Right lobe of liver (tissue), 6 donors: Measurements from ENCODE around the gene MAPKAP1. TPM values are rescaled to one million over a fixed set of nuclear protein-coding genes. Genes with fewer than 3 reads are reported as not detected.
A peak's percentile ranks its signal among the peaks of the same experiment; 100 is the strongest.

Experiments
- ATAC-seq, 4 donors: fragments of 200-7000 bp; cut with Tn5 transposase; one replicate each; pipeline ENCODE4 v1.9.1; 2020; ENCODE audit warnings: mild to moderate bottlenecking in 4 of 4, moderate library complexity in 4 of 4
- DNase-seq, 3 donors: peaks; one replicate each; pipeline ENCODE4 v3.0.0-alpha.2; 2020
- H3K27ac ChIP-seq, 3 donors: fragments of 200-600 bp; one replicate each; pipeline ENCODE4 v1.8.0; 2022
- H3K27me3 ChIP-seq, 2 donors: fragments of 200-600 bp; one replicate each; pipeline ENCODE4 v1.8.0; 2022
- H3K36me3 ChIP-seq, 4 donors: fragments of 200-600 bp; sonication (generic) in 1 of 4; one replicate each; pipeline versions ENCODE4 v1.5.1 to v1.8.0; 2017 to 2022; ENCODE audit warnings: control low read depth in 1 of 4
- H3K4me1 ChIP-seq, 4 donors: fragments of 200-600 bp; sonication (generic) in 1 of 4; one replicate each; pipeline versions ENCODE4 v1.5.1 to v1.8.0; 2017 to 2022; ENCODE audit warnings: control low read depth in 1 of 4
- H3K4me3 ChIP-seq, 3 donors: fragments of 200-600 bp; one replicate each; pipeline ENCODE4 v1.8.0; 2022
- H3K9me3 ChIP-seq, 4 donors: fragments of 200-600 bp; sonication (generic) in 1 of 4; one replicate each; pipeline versions ENCODE4 v1.5.1 to v1.8.0; 2017 to 2022; ENCODE audit warnings: control low read depth in 1 of 4
- POLR2A ChIP-seq: fragments of 450-650 bp; IDR thresholded peaks from one replicate; pipeline ENCODE4 v1.6.1; 2017; ENCODE audit warnings: antibody characterized with exemption, mild to moderate bottlenecking
- WGBS: methylation state at CpG from one replicate; pipeline ENCODE4 v1.1.6; 2018; ENCODE audit warnings: low coverage, low lambda C conversion rate; ENCODE audit not compliant: insufficient coverage; ENCODE audit errors: missing lambda C conversion rate; 5-methylcytosine and 5-hydroxymethylcytosine counted together
- intact Hi-C, 2 donors: fragments of 100-400 bp; cut with DNase I; formaldehyde crosslinking; loops; one replicate each; pipeline versions ENCODE4 v1.11.2 to v1.14.1; 2022
- total RNA-seq, 6 experiments: library from RNA; depleted of rRNA in 2 of 6; stranded (reverse); fragments of >200 nt in 2 of 6; fragmentation: NEBNext Ultra II Directional in 3 of 6; extraction: Animal tissue kit (Norgen Biotek cat#: 25700) in 3 of 6; gene quantifications; one replicate each; pipeline versions ENCODE4 v1.1.0 to v1.2.4, GENCODE V29; 2016 to 2023
- TF ChIP-seq, protein P1 (sequence below), 4 donors: fragments of 200-600 bp in 3 of 4; fragments of 450-650 bp in 1 of 4; IDR thresholded peaks; one replicate each; pipeline versions ENCODE4 v1.5.1 to v1.8.0; 2016 to 2022; ENCODE audit warnings: antibody characterized with exemption in 4 of 4, mild to moderate bottlenecking in 2 of 4
- donor health status: DM: no; HTN: yes; CAD: no.
- donor health status: DM: no; HTN: no; CAD: no.
- donor health status: DM: no; HTN: no; CAD: no.
- donor health status: DM: no; HTN: yes; CAD: no.
- donor health status: DM: no; HTN: yes; CAD: no.

MAPKAP1 gene
- total RNA-seq, 6 experiments from 2014 or later: 29.6 to 53.2 (median 48.3) TPM

DNA sequence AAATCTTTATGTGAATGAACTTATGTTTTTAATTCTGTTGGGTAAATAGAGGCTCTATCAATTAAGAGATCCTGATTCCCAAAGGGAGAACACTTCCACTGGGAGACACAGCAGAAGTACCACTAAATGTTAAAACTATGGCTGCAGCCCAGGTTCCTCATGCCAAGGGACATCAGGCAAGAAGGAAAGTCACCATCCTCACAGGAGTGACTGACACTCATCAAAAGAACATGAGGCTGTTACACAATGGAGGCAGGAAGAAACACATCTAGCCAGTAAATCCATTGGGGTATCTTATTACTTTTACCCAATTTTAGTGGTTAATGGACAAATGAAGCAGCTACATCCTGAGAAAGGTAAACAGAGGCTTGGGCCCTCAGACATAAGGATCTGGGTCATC, 94.4 kb downstream of the MAPKAP1 start:
- ATAC-seq (no peak), DNase-seq (no peak)
- intact Hi-C loops: no loop called here
- no peak for TF ChIP-seq POLR2A
- TF ChIP-seq, protein P1, sequence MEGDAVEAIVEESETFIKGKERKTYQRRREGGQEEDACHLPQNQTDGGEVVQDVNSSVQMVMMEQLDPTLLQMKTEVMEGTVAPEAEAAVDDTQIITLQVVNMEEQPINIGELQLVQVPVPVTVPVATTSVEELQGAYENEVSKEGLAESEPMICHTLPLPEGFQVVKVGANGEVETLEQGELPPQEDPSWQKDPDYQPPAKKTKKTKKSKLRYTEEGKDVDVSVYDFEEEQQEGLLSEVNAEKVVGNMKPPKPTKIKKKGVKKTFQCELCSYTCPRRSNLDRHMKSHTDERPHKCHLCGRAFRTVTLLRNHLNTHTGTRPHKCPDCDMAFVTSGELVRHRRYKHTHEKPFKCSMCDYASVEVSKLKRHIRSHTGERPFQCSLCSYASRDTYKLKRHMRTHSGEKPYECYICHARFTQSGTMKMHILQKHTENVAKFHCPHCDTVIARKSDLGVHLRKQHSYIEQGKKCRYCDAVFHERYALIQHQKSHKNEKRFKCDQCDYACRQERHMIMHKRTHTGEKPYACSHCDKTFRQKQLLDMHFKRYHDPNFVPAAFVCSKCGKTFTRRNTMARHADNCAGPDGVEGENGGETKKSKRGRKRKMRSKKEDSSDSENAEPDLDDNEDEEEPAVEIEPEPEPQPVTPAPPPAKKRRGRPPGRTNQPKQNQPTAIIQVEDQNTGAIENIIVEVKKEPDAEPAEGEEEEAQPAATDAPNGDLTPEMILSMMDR (IDR thresholded peaks at IDR 0.05): no peak
- H3K27ac ChIP-seq: no peak overlapping the region
- no peaks in the 10 kb centered on the region for H3K4me1 ChIP-seq
- H3K27me3 ChIP-seq: no peaks in the 10 kb centered on the region
- no peak overlapping the region for H3K4me3 ChIP-seq
- no peaks in the 10 kb centered on the region for H3K36me3 ChIP-seq
- no peaks in the 10 kb centered on the region for H3K9me3 ChIP-seq

DNA sequence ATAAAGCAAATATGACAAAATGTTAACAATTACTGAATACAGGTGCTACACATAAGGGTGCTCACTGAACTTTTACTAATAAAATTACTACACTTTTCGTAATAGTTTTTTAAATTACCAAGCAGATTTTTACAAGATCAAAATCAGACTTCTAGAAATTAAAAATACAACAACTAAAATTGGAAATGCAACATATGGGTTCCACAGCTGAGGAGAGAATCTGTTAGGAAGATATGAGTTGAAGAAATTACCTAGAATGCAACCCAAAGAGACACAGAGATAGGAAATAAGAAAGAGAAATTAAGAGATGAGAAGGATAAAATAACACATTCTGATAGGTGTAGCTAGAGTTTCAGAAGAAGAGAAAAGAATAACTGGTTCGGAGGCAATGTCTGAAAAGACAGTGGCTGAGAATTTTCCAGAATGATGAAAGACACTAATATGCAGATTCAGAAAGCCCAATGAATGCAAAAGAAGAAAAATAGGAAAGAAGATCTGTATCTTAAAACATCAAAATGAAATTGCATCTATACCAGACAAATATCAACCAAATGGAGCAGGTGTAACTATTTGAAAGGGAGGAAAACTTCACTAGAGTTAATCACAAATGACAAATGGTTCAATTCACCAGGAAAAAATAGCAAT, 95.8 kb downstream of the MAPKAP1 start:
- H3K36me3 ChIP-seq: no peaks in the 10 kb centered on the region
- H3K4me3 ChIP-seq: no peak overlapping the region
- no peaks in the 10 kb centered on the region for H3K27me3 ChIP-seq
- no peaks in the 10 kb centered on the region for H3K9me3 ChIP-seq
- intact Hi-C loops: no loop called here
- H3K27ac ChIP-seq: no peak overlapping the region
- ATAC-seq (no peak), DNase-seq (no peak)
- TF ChIP-seq, protein P1 (IDR thresholded peaks at IDR 0.05): no peak
- no peak for TF ChIP-seq POLR2A
- 95% methylated on average over 2 of the region's 2 CpGs for WGBS
- H3K4me1 ChIP-seq: no peaks in the 10 kb centered on the region

DNA sequence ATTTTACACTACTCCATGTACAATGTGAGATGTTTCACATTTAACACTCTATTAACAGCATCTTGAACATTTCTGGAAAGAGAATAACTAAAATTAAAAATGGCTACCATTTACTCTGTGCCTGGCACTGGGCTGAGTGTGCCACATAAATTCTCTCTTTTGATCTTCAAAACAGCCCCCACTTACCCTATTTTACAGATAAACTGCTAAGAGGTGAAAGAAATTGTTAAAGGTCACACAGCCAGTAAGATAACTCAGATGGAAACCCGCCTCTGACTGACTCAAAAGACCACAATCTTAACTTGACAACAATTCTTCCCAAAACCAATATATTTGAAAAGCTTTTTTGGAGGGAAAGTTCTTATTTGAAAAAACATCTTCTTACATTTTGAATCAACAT, 97.3 kb downstream of the MAPKAP1 start:
- ATAC-seq: no peak
- intact Hi-C loops: no loop called here

DNA sequence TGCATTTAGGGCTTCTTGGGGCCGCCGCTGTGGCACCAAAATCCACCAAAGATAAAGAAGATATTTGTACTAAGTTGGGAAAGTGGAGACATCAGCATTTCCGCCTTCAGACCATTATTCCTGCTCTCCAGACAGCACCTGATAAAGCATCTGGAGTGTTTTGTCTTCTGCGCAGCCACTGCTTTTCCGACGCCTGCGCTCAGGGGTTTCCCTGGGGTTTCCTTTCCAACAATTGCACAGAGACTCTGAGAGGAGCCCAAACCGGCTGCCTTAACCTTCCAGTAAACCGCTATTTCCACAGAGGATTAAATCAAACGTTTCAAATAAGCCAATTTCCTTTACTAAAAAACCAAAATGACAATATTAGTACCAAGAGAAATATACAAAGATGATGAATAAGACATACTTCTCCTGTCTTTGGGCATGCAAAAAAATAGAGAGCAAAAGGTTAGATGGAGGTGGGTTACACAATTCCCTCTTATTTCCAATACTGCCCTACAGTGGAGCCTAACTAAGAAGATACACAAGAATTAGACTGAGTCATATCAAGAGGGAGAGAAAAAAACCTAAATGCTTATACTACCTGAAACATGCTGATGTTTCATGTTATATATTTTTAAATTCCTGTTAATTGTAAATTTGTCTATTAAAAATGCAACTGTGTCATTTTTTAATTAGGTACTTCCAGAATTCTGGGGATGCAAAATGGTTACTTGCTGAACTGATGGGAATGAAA, 98.4 kb downstream of the MAPKAP1 start:
- H3K9me3 ChIP-seq: no peaks in the 10 kb centered on the region
- H3K4me3 ChIP-seq: no peak overlapping the region
- DNase-seq: peak in 1 of 3 donors; percentile 26
- 62% methylated on average over 8 of the region's 10 CpGs for WGBS
- H3K36me3 ChIP-seq: no peaks in the 10 kb centered on the region
- intact Hi-C loops: no loop called here
- H3K27ac ChIP-seq: no peak overlapping the region
- TF ChIP-seq POLR2A: no peak
- TF ChIP-seq, protein P1 (IDR thresholded peaks at IDR 0.05): no peak
- ATAC-seq: peak; percentile 46 to 65 (median 62)
- no peaks in the 10 kb centered on the region for H3K27me3 ChIP-seq
- H3K4me1 ChIP-seq: peaks cover 0 to 6% (median 2%) of the 10 kb centered on the region in 4 donors

More for the DNA sequence above, 97.3 kb downstream of the MAPKAP1 start:
- Histone ChIP-seq H3K27ac (no peak overlapping the region), H3K4me1 (no peaks in the 10 kb centered on the region), H3K27me3 (no peaks in the 10 kb centered on the region), H3K9me3 (no peaks in the 10 kb centered on the region), H3K36me3 (no peaks in the 10 kb centered on the region), H3K4me3 (no peak overlapping the region)
- WGBS: 94% methylated on average over 1 of the region's 1 CpG
- no peak for DNase-seq
- TF ChIP-seq, protein P1 (IDR thresholded peaks at IDR 0.05): no peak
- TF ChIP-seq POLR2A: no peak
